Nephron (organoid): ENCODE results near the gene MGAT3.

ENCODE experiments used
- H3K27ac Mint-ChIP-seq, 3 experiments: 2 replicates each; pipeline ENCODE4 v1.8.0; 2020; ENCODE audit warnings: mixed read lengths in 3 of 3, mild to moderate bottlenecking in 2 of 3, moderate library complexity in 1 of 3
- H3K27me3 Mint-ChIP-seq: 2 replicates; pipeline ENCODE4 v1.8.0; 2021; ENCODE audit warnings: low read depth, mild to moderate bottlenecking, moderate library complexity, mixed read lengths
- H3K36me3 Mint-ChIP-seq: 2 replicates; pipeline ENCODE4 v1.8.0; 2020; ENCODE audit warnings: low read depth, mixed read lengths
- H3K4me1 Mint-ChIP-seq: 2 replicates; pipeline ENCODE4 v1.8.0; 2020; ENCODE audit warnings: mixed read lengths
- H3K4me3 Mint-ChIP-seq, 3 experiments: 2 replicates each; pipeline ENCODE4 v1.8.0; 2020; ENCODE audit warnings: mild to moderate bottlenecking in 3 of 3, mixed read lengths in 3 of 3, moderate library complexity in 2 of 3
- H3K9me3 Mint-ChIP-seq: 2 replicates; pipeline ENCODE4 v1.8.0; 2020; ENCODE audit warnings: mixed read lengths
- CTCF ChIP-seq, 3 experiments: fragments of 200-600 bp; sonication (generic); IDR thresholded peaks; one replicate each; pipeline ENCODE4 v1.5.0; 2021; ENCODE audit warnings: antibody characterized with exemption in 3 of 3; ENCODE audit not compliant: unreplicated experiment in 3 of 3

The MGAT3 gene

GRCh38 chr22:39486951-39487825, 30.4 kb downstream of the MGAT3 start:
- no peak for TF ChIP-seq CTCF (IDR thresholded peaks at IDR 0.05; ENCODE audit: unreplicated experiment in 3 of 3)
- Mint-ChIP-seq H3K4me1 (peaks cover 7% of the 10 kb centered on the region), H3K4me3 (no peak overlapping the region), H3K27ac (no peak overlapping the region), H3K36me3 (peaks cover 15% of the 10 kb centered on the region), H3K27me3 (no peaks in the 10 kb centered on the region), H3K9me3 (no peaks in the 10 kb centered on the region)

GRCh38 chr22:39487826-39488520, 31.2 kb downstream of the MGAT3 start:
- no peak for TF ChIP-seq CTCF (IDR thresholded peaks at IDR 0.05; ENCODE audit: unreplicated experiment in 3 of 3)
- Mint-ChIP-seq H3K4me3 (no peak overlapping the region), H3K9me3 (no peaks in the 10 kb centered on the region), H3K36me3 (peaks cover 15% of the 10 kb centered on the region), H3K27ac (no peak overlapping the region), H3K4me1 (peaks cover 7% of the 10 kb centered on the region), H3K27me3 (no peaks in the 10 kb centered on the region)

DNA sequence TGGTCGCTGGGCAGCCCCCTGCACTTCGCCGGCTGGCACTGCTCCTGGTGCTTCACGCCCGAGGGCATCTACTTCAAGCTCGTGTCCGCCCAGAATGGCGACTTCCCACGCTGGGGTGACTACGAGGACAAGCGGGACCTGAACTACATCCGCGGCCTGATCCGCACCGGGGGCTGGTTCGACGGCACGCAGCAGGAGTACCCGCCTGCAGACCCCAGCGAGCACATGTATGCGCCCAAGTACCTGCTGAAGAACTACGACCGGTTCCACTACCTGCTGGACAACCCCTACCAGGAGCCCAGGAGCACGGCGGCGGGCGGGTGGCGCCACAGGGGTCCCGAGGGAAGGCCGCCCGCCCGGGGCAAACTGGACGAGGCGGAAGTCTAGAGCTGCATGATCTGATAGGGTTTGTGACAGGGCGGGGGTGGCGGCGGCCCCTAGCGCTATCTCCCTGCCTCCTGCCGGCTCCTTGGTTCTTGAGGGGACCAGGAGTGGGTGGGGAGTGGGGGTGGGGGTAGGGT, 31.8 kb downstream of the MGAT3 start:
- H3K4me3 Mint-ChIP-seq, result no peak overlapping the region
- no peaks in the 10 kb centered on the region for H3K9me3 Mint-ChIP-seq
- no peaks in the 10 kb centered on the region for H3K27me3 Mint-ChIP-seq
- H3K27ac Mint-ChIP-seq, result no peak overlapping the region
- TF ChIP-seq CTCF (IDR thresholded peaks at IDR 0.05; ENCODE audit: unreplicated experiment in 3 of 3), result no peak
- peaks cover 7% of the 10 kb centered on the region for H3K4me1 Mint-ChIP-seq
- H3K36me3 Mint-ChIP-seq, result peaks cover 15% of the 10 kb centered on the region

- Mint-ChIP-seq H3K4me1 (peaks cover 7% of the 10 kb centered on the region), H3K4me3 (no peak overlapping the region), H3K9me3 (no peaks in the 10 kb centered on the region), H3K27ac (peak overlapping the region in 2 of 3 experiments; percentile 5 to 48), H3K27me3 (no peaks in the 10 kb centered on the region), H3K36me3 (peaks cover 15% of the 10 kb centered on the region)
- TF ChIP-seq CTCF (IDR thresholded peaks at IDR 0.05; ENCODE audit: unreplicated experiment in 3 of 3), result no peak
Observed at GRCh38 chr22:39489094-39490068, 32.6 kb downstream of the MGAT3 start.

DNA sequence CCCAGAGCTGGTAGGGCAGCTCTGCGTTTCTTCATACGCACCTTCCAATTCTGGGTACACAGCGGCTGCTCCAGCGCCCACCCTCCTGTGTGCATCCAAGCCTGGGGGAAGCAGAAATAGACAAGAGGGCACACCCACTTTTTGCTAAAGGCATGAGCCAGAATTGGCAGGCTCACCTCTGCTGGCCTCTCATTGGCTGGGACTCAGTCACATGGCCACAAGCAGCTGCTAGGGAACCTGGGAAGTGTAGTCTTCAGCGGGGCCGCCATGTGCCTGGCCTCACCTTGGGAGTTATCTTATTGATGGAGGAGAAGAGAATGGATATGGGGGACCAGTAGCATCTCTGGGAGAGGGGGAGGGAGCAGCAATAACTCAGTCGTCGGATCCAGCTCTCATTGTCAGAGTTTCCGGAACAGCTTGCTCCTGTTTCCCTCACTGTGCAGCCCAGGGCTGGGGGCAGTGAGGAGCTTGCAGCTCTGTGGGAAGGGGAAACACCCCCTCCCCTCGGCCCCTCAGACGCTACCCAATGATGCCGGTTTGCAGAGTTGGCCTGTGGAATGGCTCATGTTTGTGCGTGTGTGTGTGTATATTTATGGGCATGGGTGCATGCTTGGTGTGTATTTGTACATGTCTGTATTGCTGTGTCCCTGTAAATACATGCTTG, 33.5 kb downstream of the MGAT3 start:
- Mint-ChIP-seq H3K4me1 (peaks cover 7% of the 10 kb centered on the region), H3K4me3 (no peak overlapping the region), H3K27ac (peak overlapping the region in 2 of 3 experiments; percentile 5 to 48), H3K36me3 (peaks cover 15% of the 10 kb centered on the region), H3K9me3 (no peaks in the 10 kb centered on the region), H3K27me3 (no peaks in the 10 kb centered on the region)
- no peak for TF ChIP-seq CTCF (IDR thresholded peaks at IDR 0.05; ENCODE audit: unreplicated experiment in 3 of 3)
